H9 (cell line): ENCODE results near the gene TGFBR3L. TPM values are rescaled to one million over a fixed set of nuclear protein-coding genes. Genes with fewer than 3 reads are reported as not detected.

ENCODE experiments used
- DNase-seq: peaks from one replicate; pipeline ENCODE4 v3.0.0-alpha.2; 2017
- H2AFZ ChIP-seq: one replicate; pipeline ENCODE4 v1.6.1; 2013; ENCODE audit warnings: mild to moderate bottlenecking, low read length, control low read depth, moderate library complexity
- H2AK5ac ChIP-seq: 2 replicates; pipeline ENCODE4 v1.6.1; 2013; ENCODE audit warnings: low read length, control low read depth, mixed read lengths; ENCODE audit not compliant: insufficient read length
- H2BK120ac ChIP-seq: one replicate; pipeline ENCODE4 v1.6.1; 2013; ENCODE audit warnings: low read depth, mild to moderate bottlenecking, low read length, control low read depth, inconsistent platforms; ENCODE audit not compliant: poor library complexity, severe bottlenecking
- H2BK12ac ChIP-seq: 2 replicates; pipeline ENCODE4 v1.6.1; 2013; ENCODE audit warnings: low read length, control low read depth, mixed read lengths, low read depth; ENCODE audit not compliant: insufficient read length
- H2BK15ac ChIP-seq: 2 replicates; pipeline ENCODE4 v1.6.1; 2013; ENCODE audit warnings: low read depth, low read length, control low read depth
- H2BK20ac ChIP-seq: one replicate; pipeline ENCODE4 v1.6.1; 2013; ENCODE audit warnings: low read depth, mild to moderate bottlenecking, low read length, control low read depth, inconsistent platforms; ENCODE audit not compliant: poor library complexity, severe bottlenecking
- H2BK5ac ChIP-seq: 2 replicates; pipeline ENCODE4 v1.6.1; 2013; ENCODE audit warnings: low read length, control low read depth, mixed read lengths; ENCODE audit not compliant: insufficient read length
- H3K14ac ChIP-seq: 2 replicates; pipeline ENCODE4 v1.6.1; 2013; ENCODE audit warnings: low read length, control low read depth; ENCODE audit not compliant: insufficient read depth
- H3K18ac ChIP-seq: 2 replicates; pipeline ENCODE4 v1.6.1; 2013; ENCODE audit warnings: low read depth, mild to moderate bottlenecking, mixed read lengths, low read length, control low read depth; ENCODE audit not compliant: insufficient read length
- H3K23ac ChIP-seq: 2 replicates; pipeline ENCODE4 v1.6.1; 2013; ENCODE audit warnings: low read length, control low read depth, mixed read lengths, low read depth; ENCODE audit not compliant: insufficient read length
- H3K23me2 ChIP-seq: 2 replicates; pipeline ENCODE4 v1.6.1; 2013; ENCODE audit warnings: low read depth, mild to moderate bottlenecking, mixed read lengths, low read length, control low read depth; ENCODE audit not compliant: insufficient read length, poor library complexity, severe bottlenecking
- H3K27ac ChIP-seq: 2 replicates; pipeline ENCODE4 v1.5.1; 2013; ENCODE audit warnings: low read length, control low read depth, mixed read lengths, low read depth; ENCODE audit not compliant: insufficient read length
- H3K27me3 ChIP-seq: 2 replicates; pipeline ENCODE4 v1.6.1; 2013; ENCODE audit warnings: low read length, control low read depth, inconsistent platforms; ENCODE audit not compliant: insufficient read depth
- H3K4ac ChIP-seq: 2 replicates; pipeline ENCODE4 v1.6.1; 2013; ENCODE audit warnings: low read depth, mild to moderate bottlenecking, control low read depth, inconsistent platforms, low read length, moderate library complexity
- H3K4me1 ChIP-seq: 2 replicates; pipeline ENCODE4 v1.6.1; 2013; ENCODE audit warnings: low read length, control low read depth, inconsistent platforms; ENCODE audit not compliant: insufficient read depth
- H3K4me2 ChIP-seq: 2 replicates; pipeline ENCODE4 v1.6.1; 2013; ENCODE audit warnings: low read length, control low read depth, mixed read lengths; ENCODE audit not compliant: insufficient read length, insufficient read depth
- H3K56ac ChIP-seq: 2 replicates; pipeline ENCODE4 v1.6.1; 2013; ENCODE audit warnings: low read depth, mild to moderate bottlenecking, mixed read lengths, low read length, control low read depth; ENCODE audit not compliant: insufficient read length
- H3K79me1 ChIP-seq: 2 replicates; pipeline ENCODE4 v1.6.1; 2013; ENCODE audit warnings: low read depth, mild to moderate bottlenecking, moderate library complexity, low read length, control low read depth, inconsistent platforms; ENCODE audit not compliant: insufficient read depth, poor library complexity, severe bottlenecking
- H3K79me2 ChIP-seq: 2 replicates; pipeline ENCODE4 v1.6.1; 2013; ENCODE audit warnings: low read length, control low read depth, inconsistent platforms; ENCODE audit not compliant: insufficient read depth
- H3K9ac ChIP-seq: 2 replicates; pipeline ENCODE4 v1.6.1; 2013; ENCODE audit warnings: low read length, control low read depth, mixed read lengths; ENCODE audit not compliant: insufficient read length; ENCODE audit errors: extremely low read depth
- H3K9me3 ChIP-seq: one replicate; pipeline ENCODE4 v1.6.1; 2013; ENCODE audit warnings: low read depth, low read length, inconsistent platforms; ENCODE audit not compliant: control insufficient read depth
- H3T11ph ChIP-seq: one replicate; pipeline ENCODE4 v1.6.1; 2013; ENCODE audit warnings: mild to moderate bottlenecking, low read length, control low read depth, inconsistent platforms
- H4K20me1 ChIP-seq: one replicate; pipeline ENCODE4 v1.6.1; 2013; ENCODE audit not compliant: control insufficient read depth, insufficient read length, insufficient read depth
- H4K5ac ChIP-seq: 2 replicates; pipeline ENCODE4 v1.6.1; 2013; ENCODE audit warnings: low read depth, mild to moderate bottlenecking, mixed read lengths, low read length, control low read depth; ENCODE audit not compliant: insufficient read length
- H4K8ac ChIP-seq: replicated peaks from 2 replicates; pipeline ENCODE4 v1.6.1; 2013; ENCODE audit warnings: low read length, control low read depth, mixed read lengths, low read depth; ENCODE audit not compliant: insufficient read length
- H4K91ac ChIP-seq: 2 replicates; pipeline ENCODE4 v1.6.1; 2013; ENCODE audit warnings: low read depth, mild to moderate bottlenecking, moderate library complexity, mixed read lengths, low read length, control low read depth; ENCODE audit not compliant: insufficient read length
- H3K27ac Mint-ChIP-seq, 3 experiments: 2 replicates in 2 of 3; 3 replicates in 1 of 3; pipeline ENCODE4 v1.8.0; 2020 to 2021; ENCODE audit warnings: mixed read lengths in 3 of 3, mild to moderate bottlenecking in 1 of 3, moderate library complexity in 1 of 3
- H3K27me3 Mint-ChIP-seq: 2 replicates; pipeline ENCODE4 v1.8.0; 2021; ENCODE audit warnings: low read depth, mild to moderate bottlenecking, moderate library complexity, mixed read lengths
- H3K36me3 Mint-ChIP-seq, 3 experiments: 2 replicates in 2 of 3; 3 replicates in 1 of 3; pipeline ENCODE4 v1.8.0; 2020 to 2021; ENCODE audit warnings: low read depth in 3 of 3, mixed read lengths in 3 of 3; ENCODE audit not compliant: insufficient read depth in 1 of 3
- H3K4me1 Mint-ChIP-seq, 2 experiments: 2 replicates each; pipeline ENCODE4 v1.8.0; 2020; ENCODE audit warnings: mixed read lengths in 2 of 2
- H3K4me3 Mint-ChIP-seq, 2 experiments: 2 replicates in 1 of 2; 3 replicates in 1 of 2; pipeline ENCODE4 v1.8.0; 2020 to 2021; ENCODE audit warnings: mild to moderate bottlenecking in 2 of 2, mixed read lengths in 2 of 2, moderate library complexity in 1 of 2
- H3K9me3 Mint-ChIP-seq, 2 experiments: 2 replicates in 1 of 2; 3 replicates in 1 of 2; pipeline ENCODE4 v1.8.0; 2020; ENCODE audit warnings: mild to moderate bottlenecking in 2 of 2, mixed read lengths in 2 of 2, moderate library complexity in 1 of 2
- CTCF ChIP-seq: fragments of 200-600 bp; sonication (generic); conservative IDR thresholded peaks from 3 replicates; pipeline ENCODE4 v1.8.0; 2021; ENCODE audit warnings: antibody characterized with exemption, mild to moderate bottlenecking
- WGBS: extraction: QIAGEN DNeasy Blood & Tissue Kit; methylation state at CpG from one replicate; pipeline ENCODE4 v1.1.7; 2013; ENCODE audit warnings: missing lambda C conversion rate, low lambda C conversion rate, mixed read lengths; ENCODE audit not compliant: insufficient read length; ENCODE audit errors: extremely low coverage; 5-methylcytosine and 5-hydroxymethylcytosine counted together
- total RNA-seq: library from RNA; stranded (reverse); gene quantifications from 2 replicates; pipeline ENCODE4 v1.2.1, GENCODE V29; 2021

TGFBR3L gene
- total RNA-seq, 1 experiment from 2014 or later, result 5.5 TPM

- peaks cover 0 to under 1% of the 10 kb centered on the region in 2 experiments; a peak in 1 of 4 replicates for H3K4me1 Mint-ChIP-seq
Measured at GRCh38 chr19:7933828-7934725, 19.4 kb downstream of the TGFBR3L start.

More at GRCh38 chr19:7933828-7934725, 19.4 kb downstream of the TGFBR3L start:
- no peak overlapping the region for H3T11ph ChIP-seq
- H4K8ac ChIP-seq, result no peak overlapping the region
- H3K4ac ChIP-seq, result no peak overlapping the region
- no peak overlapping the region for H2BK15ac ChIP-seq
- WGBS, result no CpG with 5 or more reads among the region's 55 CpGs
- no peak overlapping the region for H3K9ac ChIP-seq
- no peak overlapping the region for H2BK12ac ChIP-seq
- no peak overlapping the region for H3K18ac ChIP-seq
- no peak overlapping the region; a peak in 1 of 7 replicates for H3K27ac Mint-ChIP-seq
- H3K4me3 Mint-ChIP-seq, result no peak overlapping the region
- no peaks in the 10 kb centered on the region for H3K79me2 ChIP-seq
- no peaks in the 10 kb centered on the region for H4K20me1 ChIP-seq
- H3K4me2 ChIP-seq, result no peak overlapping the region
- H3K23me2 ChIP-seq, result no peaks in the 10 kb centered on the region
- H2BK120ac ChIP-seq, result no peak overlapping the region
- H2AK5ac ChIP-seq, result no peak overlapping the region
- H3K56ac ChIP-seq, result no peak overlapping the region
- no peaks in the 10 kb centered on the region for H3K27me3 Mint-ChIP-seq
- H3K9me3 Mint-ChIP-seq, result no peaks in the 10 kb centered on the region
- no peaks in the 10 kb centered on the region for H3K4me1 ChIP-seq
- H3K79me1 ChIP-seq, result no peaks in the 10 kb centered on the region
- TF ChIP-seq CTCF, result no peak
- H3K14ac ChIP-seq, result no peak overlapping the region
- H3K36me3 Mint-ChIP-seq, result peaks cover 31 to 77% (median 67%) of the 10 kb centered on the region in 3 experiments; a peak in 6 of 7 replicates
- no peak overlapping the region for H2BK20ac ChIP-seq
- no peak overlapping the region for H4K91ac ChIP-seq
- H2AFZ ChIP-seq, result no peak overlapping the region
- no peaks in the 10 kb centered on the region for H3K27me3 ChIP-seq
- no peak overlapping the region for H3K27ac ChIP-seq
- DNase-seq, result no peak
- no peak overlapping the region for H3K23ac ChIP-seq
- no peaks in the 10 kb centered on the region for H3K9me3 ChIP-seq
- H4K5ac ChIP-seq, result no peak overlapping the region
- H2BK5ac ChIP-seq, result no peak overlapping the region
